ENCODE results near the gene BBOX1. TPM values are rescaled to one million over a fixed set of nuclear protein-coding genes. Genes with fewer than 3 reads are reported as not detected.

Gene BBOX1
- total and polyA plus RNA-seq, 2 of the 4 experiments (the other 2 are of a cell fraction), result not detected

DNA sequence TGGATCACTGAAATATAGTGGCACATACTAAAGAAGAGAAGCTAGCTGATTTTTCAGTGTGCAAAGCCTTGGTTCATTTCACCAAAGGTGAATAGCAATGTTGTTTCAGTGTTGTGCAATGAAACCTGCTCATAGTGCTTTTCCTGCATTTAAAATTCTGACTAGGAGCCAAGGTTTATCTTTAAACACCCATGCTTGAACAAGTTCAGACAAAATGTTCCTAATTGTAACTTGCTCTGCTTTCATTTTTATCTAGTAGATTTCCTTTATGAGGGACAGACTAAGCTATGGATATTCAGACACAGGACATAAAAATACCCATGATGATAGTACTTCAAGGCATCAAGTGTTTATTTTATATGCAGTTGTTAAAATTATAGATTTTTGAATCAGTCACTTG, 47.7 kb downstream of the BBOX1 start:
- Histone ChIP-seq H3K4me2 (ENCODE audit: low read depth, low read length) (no peak overlapping the region), H2AK9ac (replicated peaks; ENCODE audit: low read depth, low read length, poor library complexity) (no peak overlapping the region), H2AK5ac (ENCODE audit: low read depth, low read length) (no peak overlapping the region), H3K36me3 (ENCODE audit: control insufficient read depth, insufficient read depth, low read length) (no peaks in the 10 kb centered on the region), H4K5ac (ENCODE audit: low read depth, low read length) (no peak overlapping the region; the same call in 1 of the 2 replicates), H3K14ac (replicated peaks; ENCODE audit: low read depth, low read length) (no peak overlapping the region), H3K4me1 (ENCODE audit: control insufficient read depth, insufficient read depth, low read length) (no peaks in the 10 kb centered on the region; the same call in 1 of the 2 replicates), H3K23ac (ENCODE audit: low read depth, low read length) (no peak overlapping the region), H4K20me1 (ENCODE audit: insufficient read depth, low read length) (no peaks in the 10 kb centered on the region), H2AFZ (replicated peaks; ENCODE audit: low read length, poor library complexity) (no peak overlapping the region), H4K8ac (ENCODE audit: low read depth in 2 of 2, low read length in 2 of 2) (no peak overlapping the region), H2BK5ac (ENCODE audit: low read depth, low read length, poor library complexity, severe bottlenecking) (no peak overlapping the region), H3K4ac (ENCODE audit: low read depth, low read length) (no peak overlapping the region), H3K9ac (ENCODE audit: low read depth, low read length) (no peak overlapping the region), H3K56ac (ENCODE audit: extremely low read depth, insufficient read depth, low read length) (no peak overlapping the region), H3K27me3 (ENCODE audit: control insufficient read depth, insufficient read depth, low read length) (no peaks in the 10 kb centered on the region), H2BK20ac (ENCODE audit: low read depth, low read length) (no peak overlapping the region), H3K9me3 (ENCODE audit: control insufficient read depth, insufficient read depth, low read length) (no peaks in the 10 kb centered on the region), H3K27ac (ENCODE audit: insufficient read depth, low read length) (no peak overlapping the region), H3K18ac (ENCODE audit: low read depth, low read length) (no peak overlapping the region), H3K4me3 (ENCODE audit: insufficient read depth, low read depth, low read length) (no peak overlapping the region), H2BK15ac (ENCODE audit: low read depth, low read length) (no peak overlapping the region), H3K9me1 (ENCODE audit: insufficient read depth, low read length) (no peaks in the 10 kb centered on the region), H4K91ac (ENCODE audit: insufficient read depth, low read depth, low read length) (no peak overlapping the region), H3K79me1 (ENCODE audit: low read depth in 1 of 2, low read length in 2 of 2) (no peaks in the 10 kb centered on the region), H2BK120ac (ENCODE audit: low read depth, low read length) (no peak overlapping the region)
- intact Hi-C loops (cut with micrococcal nuclease), result no loop called here
- ChIA-PET POLR2A (ENCODE audit: unreplicated experiment) (no interaction called here), CTCF (no interaction called here)
- dilution Hi-C loops (cut with HindIII; ENCODE audit: low sequenced_read_pairs, unreplicated experiment), result no loop called here
- no peak for TF ChIP-seq FOS (IDR thresholded peaks at IDR 0.05; ENCODE audit: low read depth, low read length)
- no peak for TF ChIP-seq RAD21 (IDR thresholded peaks at IDR 0.05; ENCODE audit: low read length)
- no peak for TF ChIP-seq POLR2A (IDR thresholded peaks at IDR 0.05; ENCODE audit: low read depth, low read length)
- TF ChIP-seq SMC3 (IDR thresholded peaks at IDR 0.05; ENCODE audit: low read depth, low read length), result no peak
- TF ChIP-seq, protein P1, sequence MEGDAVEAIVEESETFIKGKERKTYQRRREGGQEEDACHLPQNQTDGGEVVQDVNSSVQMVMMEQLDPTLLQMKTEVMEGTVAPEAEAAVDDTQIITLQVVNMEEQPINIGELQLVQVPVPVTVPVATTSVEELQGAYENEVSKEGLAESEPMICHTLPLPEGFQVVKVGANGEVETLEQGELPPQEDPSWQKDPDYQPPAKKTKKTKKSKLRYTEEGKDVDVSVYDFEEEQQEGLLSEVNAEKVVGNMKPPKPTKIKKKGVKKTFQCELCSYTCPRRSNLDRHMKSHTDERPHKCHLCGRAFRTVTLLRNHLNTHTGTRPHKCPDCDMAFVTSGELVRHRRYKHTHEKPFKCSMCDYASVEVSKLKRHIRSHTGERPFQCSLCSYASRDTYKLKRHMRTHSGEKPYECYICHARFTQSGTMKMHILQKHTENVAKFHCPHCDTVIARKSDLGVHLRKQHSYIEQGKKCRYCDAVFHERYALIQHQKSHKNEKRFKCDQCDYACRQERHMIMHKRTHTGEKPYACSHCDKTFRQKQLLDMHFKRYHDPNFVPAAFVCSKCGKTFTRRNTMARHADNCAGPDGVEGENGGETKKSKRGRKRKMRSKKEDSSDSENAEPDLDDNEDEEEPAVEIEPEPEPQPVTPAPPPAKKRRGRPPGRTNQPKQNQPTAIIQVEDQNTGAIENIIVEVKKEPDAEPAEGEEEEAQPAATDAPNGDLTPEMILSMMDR (conservative IDR thresholded peaks at IDR 0.05; ENCODE audit: low read depth, low read length), result no peak
- TF ChIP-seq BHLHE40 (IDR thresholded peaks at IDR 0.05; ENCODE audit: low read depth, low read length), result no peak
- TF ChIP-seq MAFK (IDR thresholded peaks at IDR 0.05; ENCODE audit: low read depth, low read length), result no peak
- TF ChIP-seq CHD1 (IDR thresholded peaks at IDR 0.05; ENCODE audit: low read depth, low read length), result no peak
- TF ChIP-seq MAZ (IDR thresholded peaks at IDR 0.05; ENCODE audit: borderline replicate concordance, low read depth, low read length), result no peak
- no peak for TF ChIP-seq RCOR1 (IDR thresholded peaks at IDR 0.05; ENCODE audit: insufficient replicate concordance, low read length)
- DNase-seq, result no peak
- no peak for ATAC-seq (ENCODE audit: low read depth)
- in situ Hi-C loops (cut with MboI; ENCODE audit: low sequenced_read_pairs), result no loop called here
- no TSS peak for BruUV-seq (replicated peaks)

Data from IMR-90 (cell line).